Mucosa of rectum (tissue), 2 donors: ENCODE results near the gene SEMA3D.

ENCODE experiments used
- H3K27ac ChIP-seq, 2 donors: one replicate each; pipeline ENCODE4 v1.7.0; 2013; ENCODE audit warnings: inconsistent platforms in 2 of 2, low read depth in 2 of 2, low read length in 2 of 2
- H3K27me3 ChIP-seq, 2 donors: one replicate each; pipeline ENCODE4 v1.7.0; 2013; ENCODE audit warnings: low read length in 2 of 2; ENCODE audit not compliant: control insufficient read depth in 2 of 2, insufficient read depth in 2 of 2
- H3K36me3 ChIP-seq, 2 donors: one replicate each; pipeline ENCODE4 v1.7.0; 2013; ENCODE audit warnings: low read length in 2 of 2; ENCODE audit not compliant: control insufficient read depth in 2 of 2, insufficient read depth in 2 of 2
- H3K4me1 ChIP-seq, 2 donors: one replicate each; pipeline ENCODE4 v1.7.0; 2013; ENCODE audit warnings: low read length in 2 of 2, mild to moderate bottlenecking in 1 of 2; ENCODE audit not compliant: control insufficient read depth in 2 of 2, insufficient read depth in 2 of 2
- H3K4me3 ChIP-seq, 2 donors: one replicate each; pipeline ENCODE4 v1.7.0; 2013; ENCODE audit warnings: low read length in 2 of 2
- H3K9ac ChIP-seq, 2 donors: one replicate each; pipeline ENCODE4 v1.7.0; 2013; ENCODE audit warnings: low read length in 2 of 2, low read depth in 1 of 2, mild to moderate bottlenecking in 1 of 2
- H3K9me3 ChIP-seq, 2 donors: one replicate each; pipeline ENCODE4 v1.7.0; 2013; ENCODE audit warnings: low read length in 2 of 2; ENCODE audit not compliant: control insufficient read depth in 2 of 2
- donor health status: healthy.
- donor health status: Normal muscosa, but diverticular disease.

SEMA3D gene

GRCh38 chr7:85106719-85107118 lies 80.1 kb downstream of the SEMA3D start:
- H3K4me1 ChIP-seq = no peaks in the 10 kb centered on the region
- H3K9ac ChIP-seq = no peak overlapping the region
- no peak overlapping the region for H3K4me3 ChIP-seq
- H3K9me3 ChIP-seq = no peaks in the 10 kb centered on the region
- H3K27me3 ChIP-seq = no peaks in the 10 kb centered on the region
- H3K36me3 ChIP-seq = no peaks in the 10 kb centered on the region
- H3K27ac ChIP-seq = no peak overlapping the region

- no peak overlapping the region for H3K27ac ChIP-seq
- H3K36me3 ChIP-seq = no peaks in the 10 kb centered on the region
- no peak overlapping the region for H3K9ac ChIP-seq
- no peaks in the 10 kb centered on the region for H3K27me3 ChIP-seq
- H3K4me1 ChIP-seq = no peaks in the 10 kb centered on the region
- H3K9me3 ChIP-seq = no peaks in the 10 kb centered on the region
- H3K4me3 ChIP-seq = no peak overlapping the region
Measured at GRCh38 chr7:85104432-85105205, 82.2 kb downstream of the SEMA3D start.

GRCh38 chr7:85103962-85104361 lies 82.9 kb downstream of the SEMA3D start:
- Histone ChIP-seq H3K27me3 (no peaks in the 10 kb centered on the region), H3K4me3 (no peak overlapping the region), H3K27ac (no peak overlapping the region), H3K9me3 (no peaks in the 10 kb centered on the region), H3K9ac (no peak overlapping the region), H3K4me1 (no peaks in the 10 kb centered on the region), H3K36me3 (no peaks in the 10 kb centered on the region)

- no peaks in the 10 kb centered on the region for H3K9me3 ChIP-seq
- no peak overlapping the region for H3K9ac ChIP-seq
- H3K4me3 ChIP-seq = no peak overlapping the region
- H3K27ac ChIP-seq = no peak overlapping the region
- no peaks in the 10 kb centered on the region for H3K36me3 ChIP-seq
- H3K27me3 ChIP-seq = no peaks in the 10 kb centered on the region
- H3K4me1 ChIP-seq = no peaks in the 10 kb centered on the region
Measured at GRCh38 chr7:85103357-85103756, 83.5 kb downstream of the SEMA3D start.

- Histone ChIP-seq H3K27ac (no peak overlapping the region), H3K9ac (no peak overlapping the region)
Measured at GRCh38 chr7:85102813-85103350, 84.0 kb downstream of the SEMA3D start.

GRCh38 chr7:85101347-85101746 lies 85.5 kb downstream of the SEMA3D start:
- Histone ChIP-seq H3K9me3 (no peaks in the 10 kb centered on the region), H3K36me3 (no peaks in the 10 kb centered on the region), H3K27ac (no peak overlapping the region), H3K4me1 (no peaks in the 10 kb centered on the region), H3K4me3 (no peak overlapping the region), H3K9ac (no peak overlapping the region), H3K27me3 (no peaks in the 10 kb centered on the region)

More at GRCh38 chr7:85102813-85103350, 84.0 kb downstream of the SEMA3D start:
- H3K4me1 ChIP-seq = no peaks in the 10 kb centered on the region
- H3K27me3 ChIP-seq = no peaks in the 10 kb centered on the region
- no peaks in the 10 kb centered on the region for H3K36me3 ChIP-seq
- no peaks in the 10 kb centered on the region for H3K9me3 ChIP-seq
- no peak overlapping the region for H3K4me3 ChIP-seq

GRCh38 chr7:85097844-85098243 lies 89.0 kb downstream of the SEMA3D start:
- H3K27ac ChIP-seq = no peak overlapping the region
- H3K9ac ChIP-seq = no peak overlapping the region
- H3K4me3 ChIP-seq = no peak overlapping the region
- H3K27me3 ChIP-seq = no peaks in the 10 kb centered on the region
- H3K9me3 ChIP-seq = no peaks in the 10 kb centered on the region
- H3K36me3 ChIP-seq = no peaks in the 10 kb centered on the region
- H3K4me1 ChIP-seq = no peaks in the 10 kb centered on the region

GRCh38 chr7:85095806-85096205 lies 91.0 kb downstream of the SEMA3D start:
- no peaks in the 10 kb centered on the region for H3K9me3 ChIP-seq
- no peaks in the 10 kb centered on the region for H3K27me3 ChIP-seq
- no peak overlapping the region for H3K4me3 ChIP-seq
- no peaks in the 10 kb centered on the region for H3K4me1 ChIP-seq
- H3K27ac ChIP-seq = no peak overlapping the region
- no peaks in the 10 kb centered on the region for H3K36me3 ChIP-seq
- no peak overlapping the region for H3K9ac ChIP-seq

GRCh38 chr7:85095366-85095765 lies 91.5 kb downstream of the SEMA3D start:
- no peaks in the 10 kb centered on the region for H3K9me3 ChIP-seq
- no peak overlapping the region for H3K9ac ChIP-seq
- H3K36me3 ChIP-seq = no peaks in the 10 kb centered on the region
- H3K27ac ChIP-seq = no peak overlapping the region
- H3K27me3 ChIP-seq = no peaks in the 10 kb centered on the region
- H3K4me3 ChIP-seq = no peak overlapping the region
- H3K4me1 ChIP-seq = no peaks in the 10 kb centered on the region

GRCh38 chr7:85094046-85094725 lies 92.7 kb downstream of the SEMA3D start:
- Histone ChIP-seq H3K27ac (no peak overlapping the region), H3K9ac (no peak overlapping the region), H3K4me3 (no peak overlapping the region), H3K27me3 (no peaks in the 10 kb centered on the region), H3K9me3 (no peaks in the 10 kb centered on the region), H3K4me1 (no peaks in the 10 kb centered on the region), H3K36me3 (no peaks in the 10 kb centered on the region)
